Measurements from ENCODE around the gene SLC25A22. TPM values are rescaled to one million over a fixed set of nuclear protein-coding genes. Genes with fewer than 3 reads are reported as not detected.

Gene SLC25A22
- total RNA-seq, 2 donors from 2014 or later = 16.0 to 16.8 TPM

DNA sequence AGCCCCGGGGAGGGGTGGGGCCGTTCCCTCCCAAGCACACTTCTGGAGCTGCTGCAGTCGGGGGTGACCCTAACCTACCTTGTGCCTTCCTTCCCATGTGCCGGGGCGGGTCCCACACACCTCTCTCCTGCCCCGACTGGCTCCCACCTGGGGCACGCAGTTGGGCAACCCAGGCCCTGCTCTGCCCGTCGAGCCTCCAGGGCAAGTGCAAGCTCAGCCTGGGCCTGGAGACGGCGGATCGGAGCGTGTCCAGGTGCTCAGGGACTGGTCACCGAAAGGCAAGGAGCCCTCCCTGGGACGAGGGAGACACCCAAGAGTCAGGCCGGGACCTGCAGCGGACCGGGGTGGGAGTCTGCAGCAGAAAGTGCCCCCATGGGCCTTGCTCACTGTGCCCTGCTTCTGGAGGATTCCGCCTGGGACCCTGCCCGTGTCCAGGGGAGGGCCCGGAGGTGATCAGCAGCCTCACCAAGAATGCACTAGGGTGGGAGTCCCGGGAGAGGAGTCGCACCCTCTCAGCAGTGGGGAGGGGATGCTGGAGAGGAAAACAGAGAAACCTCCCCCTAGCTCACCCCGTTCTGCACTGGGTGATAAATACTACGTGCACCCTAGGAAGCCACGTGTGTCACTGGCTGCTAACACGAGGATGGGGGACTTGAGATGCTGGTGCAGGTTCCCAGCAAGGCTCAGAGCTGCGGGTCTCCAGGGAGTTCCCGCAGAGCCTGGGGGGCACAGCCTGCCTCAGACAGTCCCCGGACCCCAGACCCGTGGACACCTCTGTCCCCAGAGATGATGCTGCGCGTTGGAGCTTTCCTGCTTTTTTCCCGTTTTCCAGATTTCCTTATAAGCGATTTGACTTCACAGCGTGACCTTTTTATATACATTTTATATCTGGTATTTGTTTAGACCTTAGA is 15.6 kb downstream of the SLC25A22 start:
- intact Hi-C loops (cut with DNase I, micrococcal nuclease) = no loop called here
- ATAC-seq (no peak), DNase-seq (peak; percentile 6 to 22)

DNA sequence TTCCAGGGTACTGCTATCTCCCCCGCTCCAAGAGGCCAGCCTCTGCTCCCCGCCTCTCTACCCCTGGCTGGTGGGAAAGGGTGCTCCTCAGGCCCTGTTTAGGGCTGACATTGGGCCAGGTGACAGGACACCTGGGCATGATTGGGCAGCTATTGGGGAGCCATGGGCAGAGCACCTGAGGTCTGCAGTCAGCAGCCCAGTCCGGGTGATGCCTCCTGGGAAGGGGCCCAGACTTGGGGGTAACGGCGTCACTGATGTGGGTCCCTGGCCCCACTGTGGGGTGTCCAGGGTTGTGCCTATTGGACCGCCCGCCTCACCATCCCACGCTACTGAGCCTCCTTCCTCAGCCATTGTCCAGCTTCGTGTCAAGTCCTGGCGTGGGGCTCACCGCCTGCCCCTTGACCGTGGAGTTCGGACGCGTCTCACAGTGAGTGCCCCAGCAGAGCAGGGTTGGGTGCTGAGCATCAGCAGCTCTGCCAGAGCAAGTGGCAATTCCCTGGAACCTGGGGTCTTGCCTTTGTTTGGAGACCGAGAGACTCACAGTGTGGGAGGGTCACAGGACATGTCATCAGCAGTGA is 18.0 kb downstream of the SLC25A22 start:
- DNase-seq (no peak), ATAC-seq (no peak)
- intact Hi-C loops (cut with DNase I, micrococcal nuclease) = no loop called here

DNA sequence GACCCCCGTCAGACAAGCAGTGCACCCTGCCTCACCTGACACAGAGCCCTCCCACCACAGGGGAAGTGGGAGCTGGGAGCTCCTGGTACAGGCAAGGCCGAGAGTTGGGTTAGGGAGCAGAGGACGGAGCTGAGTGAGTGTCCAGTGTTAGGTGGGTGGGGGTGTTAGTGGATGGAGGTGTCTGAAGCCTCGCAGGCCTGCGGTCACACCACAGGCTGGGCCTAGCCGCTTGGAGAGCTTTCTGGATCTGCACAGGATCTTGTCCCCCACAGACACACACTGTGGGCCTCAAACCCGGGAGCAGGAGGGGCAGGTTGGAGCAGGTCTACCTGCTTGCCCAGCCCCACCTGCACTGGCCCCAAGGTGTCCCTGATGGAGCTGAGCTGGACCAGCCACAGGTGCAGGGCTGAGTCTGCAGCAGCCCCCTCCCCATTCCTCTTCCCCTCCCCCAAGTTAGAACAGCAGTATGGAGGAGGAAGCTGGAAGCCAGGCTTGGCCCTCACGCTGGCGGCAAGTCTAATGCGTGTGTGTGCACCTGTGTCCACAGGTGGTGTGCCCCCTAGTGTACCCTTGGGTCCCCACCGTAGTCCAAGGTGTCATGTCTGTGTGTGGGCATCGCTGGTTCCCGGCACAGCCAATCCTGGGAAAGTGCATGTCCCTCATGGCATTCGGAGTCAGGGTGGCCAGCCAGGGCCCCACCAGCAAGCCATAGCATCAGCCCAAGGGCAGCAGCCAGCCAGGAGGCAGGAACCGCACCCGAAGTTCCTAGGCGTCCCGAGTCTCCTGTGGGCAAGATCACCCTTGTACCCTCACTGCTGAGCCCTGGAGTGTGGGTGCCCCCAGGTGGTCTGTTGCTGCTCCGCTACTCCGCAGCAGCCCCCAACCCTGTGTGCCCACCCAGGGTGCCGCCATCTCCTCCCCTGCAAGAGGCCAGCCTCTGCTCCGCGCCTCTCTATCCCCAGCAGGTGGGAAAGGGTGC is 18.8 kb downstream of the SLC25A22 start:
- DNase-seq (no peak), ATAC-seq (no peak)
- intact Hi-C loops (cut with DNase I, micrococcal nuclease) = no loop called here

GRCh38 chr11:777288-778255 is 20.5 kb downstream of the SLC25A22 start, which contains the start of gene GATD1:
Gene GATD1 (minus strand): TSS chr11:777487. CDS start chr11:777462, 25 bp downstream.
- peak; percentile 87 to 94 for DNase-seq
- intact Hi-C loops (cut with DNase I, micrococcal nuclease) = no loop called here
- peak; percentile 90 for ATAC-seq

DNA sequence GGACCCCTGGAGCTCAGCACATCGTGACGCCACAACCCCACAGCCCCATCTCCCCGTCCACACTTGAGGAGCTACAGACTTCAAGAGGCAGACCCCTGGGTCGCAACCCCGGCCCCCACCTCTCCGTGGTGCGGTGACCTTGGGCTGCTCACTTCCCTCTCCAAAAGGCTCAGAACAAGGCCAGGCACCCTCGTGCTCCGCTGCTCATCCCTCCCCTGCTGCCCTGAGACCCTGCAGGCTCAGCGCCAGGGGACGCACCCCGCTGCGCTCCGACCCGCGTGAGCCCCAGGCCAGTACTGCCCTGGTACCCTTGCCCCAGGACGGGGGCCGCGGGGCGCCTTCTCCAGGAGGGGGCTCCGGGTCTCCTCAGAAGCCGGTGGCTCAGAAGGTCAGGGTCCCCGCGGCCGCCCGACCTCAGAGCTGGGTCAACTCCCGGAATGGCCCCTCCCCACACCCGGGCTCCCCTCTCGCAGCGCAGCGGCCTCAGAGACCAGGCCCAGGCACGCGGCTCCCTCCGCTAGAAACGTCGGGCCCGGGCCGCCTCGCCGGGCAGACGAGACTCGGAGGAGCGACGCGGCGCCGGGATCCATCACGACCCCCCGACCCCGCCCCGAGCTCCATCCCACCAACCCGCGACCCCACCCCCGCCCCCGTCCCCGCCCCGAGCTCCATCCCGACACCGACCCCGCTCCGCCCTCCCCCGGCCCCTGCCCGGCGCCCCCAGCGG is 21.4 kb downstream of the SLC25A22 start:
- ATAC-seq (peak; percentile 45), DNase-seq (peak in 1 of 2 donors; percentile 57)
- intact Hi-C loops (cut with DNase I, micrococcal nuclease) = no loop called here

DNA sequence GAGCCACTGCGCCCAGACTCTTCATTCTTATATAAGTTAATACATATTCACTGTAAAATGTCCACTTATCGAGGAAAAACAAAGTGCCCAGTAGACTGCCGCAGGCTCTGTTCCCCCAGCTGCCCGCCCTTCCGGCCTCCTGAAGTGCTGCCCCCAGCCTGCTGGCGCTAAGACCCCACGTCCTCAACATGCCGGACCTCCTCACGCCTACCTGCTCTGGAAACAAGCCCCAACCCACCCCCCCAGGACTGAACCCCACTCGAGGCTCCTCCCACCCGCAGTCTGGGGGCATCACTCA is 21.9 kb downstream of the SLC25A22 start:
- no peak for DNase-seq
- intact Hi-C loops (cut with DNase I, micrococcal nuclease) = no loop called here
- no peak for ATAC-seq

DNA sequence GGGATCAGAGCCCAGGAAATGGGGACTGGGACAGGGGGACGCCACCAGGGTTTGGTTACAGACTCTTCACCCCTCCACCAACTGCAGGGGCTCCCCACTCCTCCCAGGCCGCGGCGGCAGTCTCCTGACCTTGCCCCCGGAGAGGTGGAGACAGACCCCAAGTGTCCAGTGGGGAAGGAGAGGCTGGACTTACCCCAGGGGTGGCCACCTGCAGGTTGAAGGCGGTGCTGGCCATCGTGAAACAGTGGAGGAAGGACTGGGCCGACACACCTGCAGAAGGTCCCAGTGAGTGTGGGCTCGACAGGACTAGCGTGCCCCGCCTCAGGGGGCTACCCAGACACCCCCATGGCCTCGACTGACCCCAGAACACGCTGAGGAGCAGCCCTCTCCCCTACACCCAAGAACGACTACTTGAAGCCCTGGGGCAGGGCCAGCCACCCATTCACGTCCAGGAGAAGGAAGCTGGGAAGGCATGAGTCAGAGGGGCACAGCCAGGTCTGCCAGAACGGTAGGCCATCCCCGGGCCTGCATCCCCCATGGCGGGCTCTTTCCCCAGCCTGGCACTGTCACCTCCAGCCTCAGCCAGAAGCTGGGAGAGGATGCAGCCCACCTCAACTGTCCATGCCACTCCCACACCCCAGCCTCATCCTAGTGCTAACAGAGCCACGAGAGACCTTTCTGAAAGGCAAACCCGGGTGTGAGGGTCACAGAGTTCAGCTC is 23.0 kb downstream of the SLC25A22 start:
- ATAC-seq (no peak), DNase-seq (no peak)
- intact Hi-C loops (cut with DNase I, micrococcal nuclease) = no loop called here

DNA sequence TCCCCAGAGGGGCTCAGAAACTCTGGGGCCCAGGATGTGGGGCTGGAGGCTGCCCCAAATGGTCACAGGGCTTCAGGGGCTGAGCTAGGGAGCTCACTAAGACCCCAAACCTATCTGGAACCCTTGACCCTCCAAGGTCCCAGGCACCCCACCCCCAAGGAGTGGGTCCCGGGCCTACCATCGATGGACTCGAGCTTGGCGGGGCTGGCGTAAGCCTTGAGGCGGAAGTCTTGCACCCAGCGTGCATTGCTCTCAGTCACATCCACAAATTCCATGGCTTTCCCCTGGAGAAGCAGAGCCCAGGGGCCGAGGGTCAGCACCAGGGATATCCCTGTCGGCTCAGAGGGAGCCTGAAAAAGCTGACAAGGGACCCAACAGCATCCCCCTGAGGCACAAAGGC is 24.3 kb downstream of the SLC25A22 start:
- intact Hi-C loops (cut with DNase I, micrococcal nuclease) = no loop called here
- no peak for ATAC-seq
- DNase-seq = no peak

GRCh38 chr11:773425-773824 is 24.7 kb downstream of the SLC25A22 start:
- DNase-seq = no peak
- intact Hi-C loops (cut with DNase I, micrococcal nuclease) = no loop called here
- ATAC-seq = no peak

DNA sequence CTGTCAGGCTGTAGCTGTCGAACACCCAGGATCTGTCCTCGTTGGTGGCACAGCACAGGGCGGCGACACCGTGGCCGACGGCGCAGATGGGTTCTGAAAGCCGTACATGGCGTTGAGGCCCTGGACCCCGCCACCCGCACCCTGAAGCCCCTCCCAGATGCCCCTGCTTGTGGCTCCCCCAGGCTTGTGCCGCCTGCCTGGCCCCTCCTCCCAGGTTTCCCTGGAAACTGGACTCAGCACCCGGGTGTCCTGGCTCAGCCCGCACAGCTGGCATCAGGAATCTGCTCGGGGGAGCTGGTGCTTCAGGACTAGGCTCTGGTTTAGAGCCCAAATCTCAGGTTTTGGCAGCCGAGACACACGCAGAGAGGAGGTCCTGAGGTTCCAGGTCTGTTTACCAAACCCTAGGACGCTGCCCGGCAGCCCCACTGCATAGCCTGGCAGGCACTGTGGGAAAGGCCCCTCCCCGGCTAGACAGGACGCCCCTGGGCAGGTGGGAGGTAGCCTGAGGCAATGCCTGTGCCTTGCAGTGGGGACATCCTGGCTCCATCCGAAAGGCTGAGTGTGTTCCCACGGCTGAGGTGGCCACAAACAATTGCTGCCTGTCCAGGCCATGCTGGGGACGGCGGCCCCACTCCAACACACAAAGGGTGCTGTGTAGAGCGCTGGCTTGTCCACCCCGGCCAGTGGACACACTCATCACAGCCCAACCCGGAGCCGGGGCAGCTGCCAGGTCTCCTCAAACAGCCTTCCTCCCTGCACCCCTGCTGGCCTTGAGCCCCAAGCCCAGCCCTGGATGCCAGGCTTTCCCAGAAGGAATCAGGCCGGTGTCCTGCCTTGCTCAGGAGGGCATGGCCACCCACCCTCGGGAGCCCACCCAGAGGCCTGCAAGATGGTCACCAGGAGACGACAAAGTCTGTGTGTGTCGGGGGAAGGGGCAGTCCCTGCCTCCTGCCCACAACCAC is 25.4 kb downstream of the SLC25A22 start:
- ATAC-seq (no peak), DNase-seq (no peak)
- intact Hi-C loops (cut with DNase I, micrococcal nuclease) = no loop called here

DNA sequence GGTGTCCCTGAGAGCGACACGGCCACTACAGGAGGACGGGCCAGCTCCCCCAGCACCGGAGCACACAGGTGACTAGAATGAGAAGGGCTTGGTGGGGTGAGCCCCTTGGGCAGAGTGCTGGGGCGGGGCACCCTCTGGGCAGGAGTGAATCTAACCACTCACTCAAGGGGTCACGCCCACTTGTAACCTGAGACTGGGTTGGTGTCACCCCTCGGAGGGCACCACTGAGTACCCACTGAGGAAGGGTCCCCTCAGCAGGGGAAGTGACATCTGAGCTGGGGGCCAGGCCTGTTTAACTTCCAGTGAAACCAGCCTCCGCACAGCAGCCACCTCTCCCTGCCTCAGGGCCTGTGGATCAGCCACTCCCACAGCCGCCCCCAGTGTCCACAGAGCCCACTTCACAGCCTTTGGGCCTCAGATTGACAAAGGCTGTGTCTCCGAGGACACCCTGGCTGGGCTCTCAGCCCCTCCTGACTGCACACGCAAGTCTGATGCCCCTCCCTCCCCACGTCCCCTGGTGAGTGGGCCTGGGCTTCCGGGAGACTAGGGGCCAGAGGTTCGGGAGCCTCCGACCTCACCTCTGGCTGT is 26.4 kb downstream of the SLC25A22 start:
- DNase-seq (no peak), ATAC-seq (no peak)
- intact Hi-C loops (cut with DNase I, micrococcal nuclease) = no loop called here

DNA sequence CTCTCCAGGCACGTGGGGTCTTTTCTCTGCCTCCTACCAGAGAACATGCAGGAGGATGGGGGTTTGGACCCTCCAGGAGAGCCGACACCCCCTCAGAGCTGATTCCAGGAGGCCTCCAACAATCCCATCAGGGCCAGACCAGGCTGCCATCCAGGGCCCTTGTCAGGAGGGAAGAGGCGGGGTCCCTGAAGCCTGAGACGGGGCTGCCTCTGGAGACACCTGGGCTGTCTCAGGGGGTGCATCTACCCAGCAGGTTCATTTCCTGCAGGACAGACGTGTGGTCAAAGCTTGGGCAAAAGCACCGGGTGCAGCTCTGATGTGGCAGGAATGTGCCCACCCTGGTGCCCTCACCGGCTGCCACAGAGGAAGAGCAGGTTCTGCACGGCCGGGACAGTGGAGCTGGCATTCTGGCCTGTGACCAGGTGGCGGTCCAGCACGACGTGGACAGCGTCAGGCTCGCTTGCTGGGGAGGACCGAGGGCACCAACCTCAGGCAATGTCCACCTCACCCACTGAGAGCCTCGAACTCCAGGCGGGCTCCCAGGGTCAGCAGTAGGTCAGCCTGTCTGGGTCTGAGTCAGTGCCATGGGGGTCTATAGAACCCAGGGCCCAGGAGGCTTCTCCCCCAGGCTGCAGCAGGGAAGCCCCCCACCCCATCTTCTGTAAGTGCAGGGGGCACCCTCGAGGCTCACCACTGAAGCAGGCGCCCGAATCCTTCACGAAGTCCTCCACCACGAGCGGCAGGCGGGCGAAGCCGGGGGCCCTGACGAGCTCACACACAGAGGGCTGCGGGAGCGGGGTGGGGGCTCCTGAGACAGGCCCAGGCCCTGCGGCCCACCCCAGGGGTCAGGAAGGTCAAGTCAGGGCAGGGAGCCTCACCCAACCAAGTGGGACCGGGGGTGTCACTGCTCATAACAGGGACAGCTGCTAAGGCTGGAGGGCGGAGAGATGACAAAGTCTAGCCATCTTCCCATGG is 27.2 kb downstream of the SLC25A22 start:
- DNase-seq = no peak
- no peak for ATAC-seq
- intact Hi-C loops (cut with DNase I, micrococcal nuclease) = no loop called here

- DNase-seq (no peak), ATAC-seq (no peak)
- intact Hi-C loops (cut with DNase I, micrococcal nuclease) = no loop called here
Measured at GRCh38 chr11:769887-770641, 28.0 kb downstream of the SLC25A22 start.

- no peak for DNase-seq
- no peak for ATAC-seq
- intact Hi-C loops (cut with DNase I, micrococcal nuclease) = no loop called here
Measured at GRCh38 chr11:767238-767637, 30.8 kb downstream of the SLC25A22 start.

All from left colon (tissue), 2 donors.